ENCODE measurements around the gene HYAL2.

DNA sequence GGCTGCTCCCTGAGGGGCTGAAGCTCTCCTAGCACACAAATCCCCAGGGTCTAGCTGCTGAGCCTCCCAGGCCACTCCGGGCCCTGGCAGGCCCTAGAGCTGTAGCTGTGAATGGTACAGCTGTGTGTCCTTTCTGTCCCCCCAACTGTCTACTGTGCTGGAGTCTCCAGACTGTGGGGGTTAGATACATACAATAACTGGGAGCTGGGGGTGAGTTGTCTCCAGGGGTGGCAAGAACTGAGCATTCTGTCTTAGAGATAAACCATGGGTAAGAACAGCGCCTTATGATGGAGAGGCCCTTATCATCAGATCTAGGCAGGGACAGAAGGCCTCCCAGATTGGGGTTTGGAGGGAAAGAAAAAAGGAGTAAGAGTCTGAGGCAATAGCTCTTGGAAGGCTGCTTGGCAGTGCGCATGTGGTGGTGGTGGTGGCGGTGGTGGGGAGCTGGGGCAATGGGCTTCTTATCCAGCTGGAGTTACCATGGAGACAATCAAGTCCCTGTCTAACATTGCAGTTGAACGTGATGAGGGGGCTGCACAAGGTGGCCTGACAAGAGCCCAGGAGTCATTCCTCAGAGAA, 31.7 kb upstream of the HYAL2 start:
- TF ChIP-seq ZNF211 (tag by site-specific recombination; IDR thresholded peaks at IDR 0.05; ENCODE audit: low read depth) (no peak), KLF9 (tag by site-specific recombination; IDR thresholded peaks at IDR 0.05; ENCODE audit: low read depth) (no peak), ZNF274 (IDR thresholded peaks at IDR 0.05; ENCODE audit: low read length) (no peak), ZNF274 (tag by site-specific recombination; IDR thresholded peaks at IDR 0.05; ENCODE audit: borderline replicate concordance) (no peak)
- TF ChIP-seq, protein P1, sequence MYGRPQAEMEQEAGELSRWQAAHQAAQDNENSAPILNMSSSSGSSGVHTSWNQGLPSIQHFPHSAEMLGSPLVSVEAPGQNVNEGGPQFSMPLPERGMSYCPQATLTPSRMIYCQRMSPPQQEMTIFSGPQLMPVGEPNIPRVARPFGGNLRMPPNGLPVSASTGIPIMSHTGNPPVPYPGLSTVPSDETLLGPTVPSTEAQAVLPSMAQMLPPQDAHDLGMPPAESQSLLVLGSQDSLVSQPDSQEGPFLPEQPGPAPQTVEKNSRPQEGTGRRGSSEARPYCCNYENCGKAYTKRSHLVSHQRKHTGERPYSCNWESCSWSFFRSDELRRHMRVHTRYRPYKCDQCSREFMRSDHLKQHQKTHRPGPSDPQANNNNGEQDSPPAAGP (tag by site-specific recombination; IDR thresholded peaks at IDR 0.05): no peak
- TF ChIP-seq, protein P2, sequence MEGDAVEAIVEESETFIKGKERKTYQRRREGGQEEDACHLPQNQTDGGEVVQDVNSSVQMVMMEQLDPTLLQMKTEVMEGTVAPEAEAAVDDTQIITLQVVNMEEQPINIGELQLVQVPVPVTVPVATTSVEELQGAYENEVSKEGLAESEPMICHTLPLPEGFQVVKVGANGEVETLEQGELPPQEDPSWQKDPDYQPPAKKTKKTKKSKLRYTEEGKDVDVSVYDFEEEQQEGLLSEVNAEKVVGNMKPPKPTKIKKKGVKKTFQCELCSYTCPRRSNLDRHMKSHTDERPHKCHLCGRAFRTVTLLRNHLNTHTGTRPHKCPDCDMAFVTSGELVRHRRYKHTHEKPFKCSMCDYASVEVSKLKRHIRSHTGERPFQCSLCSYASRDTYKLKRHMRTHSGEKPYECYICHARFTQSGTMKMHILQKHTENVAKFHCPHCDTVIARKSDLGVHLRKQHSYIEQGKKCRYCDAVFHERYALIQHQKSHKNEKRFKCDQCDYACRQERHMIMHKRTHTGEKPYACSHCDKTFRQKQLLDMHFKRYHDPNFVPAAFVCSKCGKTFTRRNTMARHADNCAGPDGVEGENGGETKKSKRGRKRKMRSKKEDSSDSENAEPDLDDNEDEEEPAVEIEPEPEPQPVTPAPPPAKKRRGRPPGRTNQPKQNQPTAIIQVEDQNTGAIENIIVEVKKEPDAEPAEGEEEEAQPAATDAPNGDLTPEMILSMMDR (tag by site-specific recombination; IDR thresholded peaks at IDR 0.05): no peak
